NCI-H1092 treated with DMSO at 0.1 percent for 48 hours (cell line): ENCODE results near the gene PTGDS.

Experiments used
- DNase-seq: peaks from one replicate; lab custom pipeline; 2025; lab: John Stamatoyannopoulos, UW

The PTGDS gene

DNA sequence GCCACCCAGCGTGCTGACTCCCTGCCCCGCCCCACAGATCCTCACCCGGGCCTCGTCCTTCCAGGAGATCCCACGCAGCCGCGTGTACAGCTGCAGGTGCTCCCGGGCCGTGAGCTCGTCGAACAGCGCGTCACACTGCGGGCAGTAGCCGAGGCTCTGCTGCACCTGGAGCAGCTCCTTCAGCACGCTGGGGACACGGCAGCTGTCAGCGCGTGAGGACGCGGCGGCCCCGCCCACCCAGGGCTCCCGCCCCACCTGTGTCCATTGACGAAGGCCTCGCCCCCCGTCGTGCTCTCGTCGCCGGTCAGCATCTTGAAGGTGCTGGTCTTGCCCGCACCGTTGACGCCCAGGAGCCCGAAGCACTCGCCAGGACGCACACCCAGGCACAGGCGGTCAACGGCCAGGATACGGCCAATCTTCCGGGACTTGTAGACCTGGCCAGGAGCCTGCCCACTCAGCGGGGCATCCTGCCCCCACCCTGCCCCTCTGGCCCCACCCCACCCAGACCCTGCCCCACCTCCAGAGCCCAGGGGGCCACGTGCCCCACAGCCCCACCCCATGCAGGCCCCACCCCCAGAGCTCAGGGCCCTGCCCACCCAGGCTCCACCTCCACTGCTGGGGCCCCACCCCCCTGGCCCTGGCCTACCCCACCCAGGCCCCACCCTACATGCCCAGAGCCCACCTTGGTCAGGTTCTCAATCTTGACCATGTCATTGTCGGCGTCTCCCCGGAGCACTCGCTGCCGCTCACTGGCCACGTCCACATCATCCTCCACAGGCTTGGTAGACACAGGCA is 32.8 kb downstream of the PTGDS start:
- DNase-seq, result no peak

DNA sequence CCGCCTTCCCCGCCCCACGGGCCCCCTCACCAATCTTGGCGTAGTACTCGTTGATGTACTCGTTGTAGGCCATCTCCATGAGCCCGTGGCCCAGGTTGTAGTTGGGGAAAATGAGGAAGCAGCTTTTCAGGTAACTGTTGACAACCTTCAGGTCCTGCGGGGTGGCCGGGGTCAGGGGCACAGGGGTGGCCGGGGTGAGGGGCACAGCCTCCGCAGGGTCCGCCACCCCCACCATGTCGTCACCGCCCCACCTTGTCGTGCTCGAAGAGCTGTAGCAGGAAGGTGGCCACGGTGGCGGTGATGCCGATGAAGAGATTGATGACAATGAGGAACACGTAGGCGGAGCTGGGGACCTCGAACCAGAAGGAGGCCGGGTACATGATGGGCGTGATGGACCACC is 33.9 kb downstream of the PTGDS start:
- DNase-seq, result no peak

DNA sequence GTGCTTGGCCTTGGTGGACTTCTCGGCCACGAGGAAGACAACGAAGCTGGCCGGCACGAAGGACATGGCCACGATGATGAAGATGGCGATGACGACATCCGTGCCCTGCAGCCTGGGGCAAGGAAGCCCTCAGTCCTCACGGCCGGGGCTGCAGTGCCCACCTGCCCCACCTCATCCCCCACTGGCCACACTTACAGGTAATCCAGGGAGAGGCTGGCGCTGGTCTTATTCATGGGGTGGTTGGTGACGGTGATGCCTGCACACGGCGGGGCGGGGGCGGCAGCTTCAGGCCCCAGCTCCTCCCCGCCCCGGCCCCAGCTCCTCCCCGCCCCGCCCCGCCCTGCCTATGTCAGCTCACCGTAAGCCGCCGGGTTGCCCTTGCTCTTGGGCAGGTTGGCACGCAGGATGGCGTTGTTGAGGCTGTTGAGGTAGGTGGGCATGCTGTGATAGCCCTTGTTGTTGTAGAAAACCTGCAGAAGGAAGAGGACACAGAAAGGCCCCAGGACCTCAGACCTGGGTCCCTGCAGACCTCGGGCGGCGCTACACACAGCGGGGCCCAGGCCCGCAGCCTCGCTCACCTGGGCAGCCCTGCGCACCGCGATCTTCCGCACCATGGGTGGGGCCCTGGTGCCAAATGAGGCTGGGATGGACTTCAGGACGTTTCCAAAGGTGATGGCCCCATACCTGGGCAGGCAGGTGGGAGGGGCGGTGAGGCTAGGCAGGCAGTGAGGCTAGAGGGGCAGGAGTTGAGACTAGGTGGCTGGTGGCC is 34.8 kb downstream of the PTGDS start:
- no peak for DNase-seq

DNA sequence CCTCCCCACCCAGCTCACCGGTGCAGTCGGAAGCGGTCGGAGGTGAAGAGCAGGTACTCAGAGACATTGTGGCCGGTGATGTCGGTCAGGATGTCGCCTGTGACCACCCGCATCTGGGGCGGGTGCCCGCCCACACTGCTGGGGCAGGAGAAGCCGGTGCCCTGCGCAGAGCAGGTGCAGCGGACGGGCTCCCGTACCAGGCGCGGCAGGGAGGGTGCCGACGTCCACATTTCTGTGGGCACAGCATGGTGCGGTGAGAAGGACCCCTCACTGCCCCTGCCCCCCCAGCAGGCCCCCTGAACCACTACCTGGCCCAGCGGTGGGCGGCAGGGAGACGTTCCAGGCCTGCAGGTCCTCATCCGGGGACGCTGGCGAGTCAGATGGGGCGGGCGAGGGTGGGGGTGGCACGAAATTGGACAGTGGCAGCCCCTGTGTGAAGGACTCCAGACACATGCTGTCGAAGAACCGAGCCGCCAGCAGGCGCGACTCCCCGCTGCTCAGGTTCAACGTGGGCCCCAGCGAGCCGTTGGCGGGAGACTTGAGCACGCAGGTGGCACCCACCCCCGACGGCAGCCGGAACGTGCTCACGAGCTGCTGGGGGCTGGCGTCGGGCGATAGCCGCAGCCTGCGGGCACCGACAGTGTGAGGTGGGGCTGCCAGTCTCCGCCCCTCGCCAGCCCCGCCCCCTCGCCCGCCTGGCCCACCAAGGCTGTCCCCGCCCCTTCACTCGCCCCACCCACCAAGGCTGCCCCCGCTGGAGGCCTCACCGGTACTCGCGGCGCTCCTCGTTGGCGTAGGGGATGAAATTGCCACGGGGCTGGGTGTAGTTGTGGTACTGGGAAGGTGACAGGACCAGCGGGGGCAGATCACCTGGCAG is 35.6 kb downstream of the PTGDS start:
- no peak for DNase-seq

DNA sequence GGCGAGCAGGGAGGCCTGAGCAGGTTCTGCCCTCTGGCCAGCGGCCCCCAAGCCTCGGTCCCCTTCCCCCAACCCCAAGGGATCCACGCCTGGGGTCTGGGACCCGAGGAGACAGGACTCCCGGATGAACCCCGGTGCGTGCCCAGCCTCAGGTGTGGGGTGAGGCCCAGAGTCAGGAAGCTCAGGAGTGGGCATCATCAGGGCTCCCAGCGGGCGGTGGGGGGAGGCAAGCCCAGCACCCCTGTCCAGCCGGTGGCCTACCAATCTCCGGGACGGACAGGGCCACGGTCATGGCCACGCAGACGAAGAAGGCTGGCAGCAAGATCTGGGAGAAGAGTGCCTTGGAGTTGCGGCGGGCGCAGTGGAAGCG is 36.3 kb downstream of the PTGDS start:
- no peak for DNase-seq

DNA sequence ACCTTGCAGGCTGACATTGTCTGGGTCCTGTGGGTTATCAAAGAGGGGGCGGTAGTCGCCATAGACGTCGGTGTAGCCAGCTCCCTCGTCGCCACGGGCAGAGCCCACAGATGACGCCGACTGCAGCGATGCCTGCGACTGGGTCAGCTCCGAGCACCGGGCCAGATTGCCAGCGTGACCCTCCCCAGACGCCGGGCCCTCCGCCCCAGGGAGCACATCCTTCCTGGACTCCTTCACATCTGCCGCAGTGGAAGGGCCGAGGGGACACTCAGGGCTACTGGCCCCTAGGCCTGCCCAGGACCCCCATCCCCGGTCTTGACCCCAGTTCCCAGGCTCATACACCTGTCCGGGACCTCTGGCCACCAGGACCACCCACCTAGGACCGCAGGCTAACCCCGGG is 36.9 kb downstream of the PTGDS start:
- DNase-seq, result no peak

DNA sequence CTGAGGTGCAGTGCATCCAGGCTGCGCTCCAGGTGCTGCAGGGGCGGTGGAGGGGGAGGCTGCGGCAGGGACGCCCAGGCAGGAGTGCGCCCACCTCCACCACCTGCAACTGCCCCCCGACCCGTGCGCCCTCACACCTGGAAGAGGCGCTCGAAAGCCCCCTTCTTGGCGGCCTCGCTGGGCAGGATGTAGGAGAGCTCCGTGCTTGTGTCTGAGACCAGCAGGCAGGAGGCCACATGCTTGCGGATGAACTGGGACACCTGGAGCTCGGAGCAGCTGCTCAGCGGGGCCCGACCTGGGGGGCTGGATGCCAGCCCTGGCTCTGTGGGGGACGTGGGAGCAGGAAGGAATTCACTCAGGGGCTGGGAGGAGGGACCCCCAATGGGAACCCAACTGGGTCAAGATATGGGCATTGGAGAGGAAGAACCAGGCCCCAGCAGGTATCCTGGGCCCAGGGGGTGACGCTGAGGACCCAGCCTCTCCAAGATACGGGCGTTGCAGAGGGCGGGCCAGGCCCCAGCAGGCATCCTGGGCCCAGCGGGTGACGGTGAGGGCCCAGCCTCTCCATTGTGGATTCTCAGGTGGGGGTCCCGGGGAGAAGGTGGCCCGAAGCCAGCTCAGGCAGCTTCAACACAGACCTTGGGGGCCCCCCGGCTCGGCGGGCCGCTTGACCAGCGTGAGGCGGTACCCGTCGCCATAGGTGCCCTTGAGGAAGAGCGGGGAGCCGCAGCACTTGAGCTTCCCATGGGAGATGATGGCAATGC is 37.7 kb downstream of the PTGDS start:
- DNase-seq, result no peak

DNA sequence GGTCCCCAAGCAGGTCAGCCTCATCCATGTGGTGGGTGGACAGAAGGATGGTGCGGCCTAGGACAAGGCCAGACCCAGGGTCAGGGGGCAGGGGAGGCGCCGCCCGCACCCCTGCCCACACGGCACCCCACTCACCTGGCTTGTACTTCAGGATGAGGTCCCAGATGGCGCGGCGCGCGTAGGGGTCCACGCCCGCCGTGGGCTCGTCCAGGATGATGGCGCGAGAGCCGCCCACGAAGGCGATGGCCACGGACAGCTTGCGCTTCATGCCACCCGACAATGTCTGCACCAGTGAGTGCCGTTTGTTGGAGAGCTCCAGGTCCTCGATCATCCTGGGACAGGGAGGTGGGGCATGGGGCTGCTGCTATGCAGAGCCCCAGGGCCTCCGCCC is 38.2 kb downstream of the PTGDS start:
- DNase-seq, result no peak

DNA sequence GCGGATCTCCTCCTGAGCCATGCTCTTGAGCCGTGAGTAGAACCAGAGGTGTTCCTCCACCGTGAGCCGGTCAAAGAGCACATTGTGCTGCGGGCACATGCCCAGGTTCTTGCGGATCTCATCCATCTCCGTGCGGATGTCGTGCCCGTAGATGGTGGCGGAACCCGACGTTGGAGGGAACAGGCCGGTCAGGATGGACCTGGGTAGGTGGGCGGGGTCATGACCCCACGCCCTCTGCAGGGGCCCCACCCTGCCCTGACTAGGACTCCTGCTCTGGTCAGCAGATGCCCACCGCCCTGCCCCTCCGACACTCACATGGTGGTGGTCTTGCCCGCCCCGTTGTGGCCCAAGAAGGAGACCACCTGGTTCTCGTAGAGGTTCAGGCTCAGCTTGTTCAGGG is 38.7 kb downstream of the PTGDS start:
- DNase-seq, result no peak

DNA sequence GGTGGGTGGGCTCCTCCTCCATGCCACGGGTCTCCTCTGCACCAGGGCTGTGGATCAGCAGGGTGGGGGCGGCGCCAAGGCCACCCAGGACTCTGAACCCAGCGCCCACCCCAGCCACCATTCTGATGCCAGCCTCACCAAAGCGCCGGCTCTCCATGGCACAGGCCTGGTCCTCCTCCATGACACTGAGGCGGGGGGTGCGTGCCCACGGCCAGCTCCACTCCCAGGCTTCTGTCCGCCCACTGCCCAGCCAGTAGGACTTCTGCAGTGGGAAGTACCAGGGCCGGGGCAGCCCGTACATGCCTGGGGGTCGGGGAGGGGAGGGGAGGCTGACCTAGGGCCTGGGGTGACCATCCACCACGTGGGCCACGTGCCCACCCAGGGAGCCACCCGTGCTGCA is 39.1 kb downstream of the PTGDS start:
- no peak for DNase-seq

DNA sequence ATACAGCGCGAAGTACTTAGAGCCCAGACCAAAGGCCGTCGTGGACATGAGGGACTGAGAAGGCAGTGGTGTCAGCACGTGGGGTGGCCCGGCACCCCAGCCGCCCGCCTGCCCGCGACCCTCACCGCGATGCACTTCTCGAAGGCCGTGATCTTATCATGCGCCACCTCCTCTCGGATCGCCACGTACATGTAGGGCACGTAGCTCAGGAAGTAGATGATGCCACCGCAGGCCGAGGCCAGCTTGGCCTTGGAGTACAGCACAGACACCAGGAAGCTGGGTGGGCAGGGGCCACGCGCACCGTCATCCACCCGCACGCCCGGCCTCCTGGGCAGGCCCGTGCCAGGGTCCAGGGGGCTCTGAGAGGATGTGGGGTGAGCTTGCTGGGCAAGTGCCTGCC is 39.8 kb downstream of the PTGDS start:
- no peak for DNase-seq

DNA sequence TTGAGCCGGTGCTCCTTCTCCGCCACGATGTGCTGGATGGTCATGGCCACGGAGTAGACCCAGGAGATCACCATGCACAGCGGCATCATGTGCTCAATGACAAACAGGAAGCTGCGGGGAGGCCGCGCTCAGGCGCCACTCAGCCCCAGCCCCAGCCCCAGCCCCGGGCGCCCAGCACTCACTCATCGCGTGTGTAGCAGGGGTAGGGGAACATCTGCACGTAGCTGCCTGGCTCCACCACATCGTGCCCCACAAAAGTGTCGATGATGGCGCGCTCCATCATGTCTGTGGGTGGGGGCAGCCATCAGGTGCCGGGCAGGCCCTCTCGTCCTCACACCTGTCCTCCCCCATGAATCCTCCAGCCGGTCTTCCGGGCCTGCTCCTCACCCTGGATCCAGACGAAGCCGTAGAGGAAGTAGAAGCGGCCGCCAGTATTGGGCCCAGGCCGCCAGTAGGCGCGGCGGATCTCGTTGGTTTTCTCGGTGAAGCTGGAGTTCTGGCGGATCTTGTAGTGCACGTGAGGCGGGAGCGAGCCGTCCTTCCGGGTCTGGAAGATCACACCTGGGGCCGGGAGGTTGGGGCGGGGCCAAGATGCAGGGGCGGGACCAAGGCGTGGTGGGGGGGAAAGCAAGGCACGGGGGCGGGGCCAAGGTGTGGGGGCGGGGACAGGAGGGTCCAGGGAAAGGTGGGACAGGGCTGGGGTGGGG is 40.6 kb downstream of the PTGDS start:
- no peak for DNase-seq

DNA sequence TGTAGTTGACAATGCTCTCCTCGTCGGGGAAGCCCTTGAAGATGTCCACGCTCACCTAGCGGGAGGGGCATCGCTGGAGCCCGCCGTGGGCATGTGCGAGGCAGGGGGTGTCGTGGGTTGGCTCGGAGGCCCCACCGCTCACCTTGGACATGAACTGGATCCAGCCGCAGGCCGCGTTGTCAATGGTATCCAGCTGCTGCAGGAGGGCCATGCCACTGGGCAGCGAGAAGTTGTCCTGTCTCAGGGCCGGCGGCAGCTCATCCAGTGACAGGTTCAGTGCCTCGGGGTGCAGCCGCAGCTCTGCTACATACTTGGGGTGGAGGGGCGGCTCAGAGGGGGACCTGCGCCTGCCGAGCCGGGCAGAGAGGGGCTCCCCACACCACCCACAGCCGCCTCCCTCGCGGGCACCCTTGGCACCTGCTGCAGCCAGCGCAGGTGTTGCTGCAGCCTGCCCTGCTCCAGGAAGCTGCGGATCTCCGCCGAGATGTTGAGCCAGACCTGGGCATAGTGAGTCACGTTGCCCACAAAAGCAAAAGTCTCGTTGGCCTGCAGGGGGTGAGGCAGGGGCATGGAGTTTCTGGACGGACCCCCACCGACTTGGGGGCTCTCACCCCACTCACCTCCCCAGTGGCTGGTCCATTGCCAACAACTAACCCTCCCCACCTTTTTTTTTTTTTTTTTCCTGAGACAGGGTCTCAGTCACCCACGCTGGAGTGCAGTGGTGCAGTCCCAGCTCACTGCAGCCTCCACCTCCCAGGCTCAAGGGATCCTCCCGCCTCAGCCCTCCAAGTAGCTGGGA is 41.7 kb downstream of the PTGDS start:
- no peak for DNase-seq

DNA sequence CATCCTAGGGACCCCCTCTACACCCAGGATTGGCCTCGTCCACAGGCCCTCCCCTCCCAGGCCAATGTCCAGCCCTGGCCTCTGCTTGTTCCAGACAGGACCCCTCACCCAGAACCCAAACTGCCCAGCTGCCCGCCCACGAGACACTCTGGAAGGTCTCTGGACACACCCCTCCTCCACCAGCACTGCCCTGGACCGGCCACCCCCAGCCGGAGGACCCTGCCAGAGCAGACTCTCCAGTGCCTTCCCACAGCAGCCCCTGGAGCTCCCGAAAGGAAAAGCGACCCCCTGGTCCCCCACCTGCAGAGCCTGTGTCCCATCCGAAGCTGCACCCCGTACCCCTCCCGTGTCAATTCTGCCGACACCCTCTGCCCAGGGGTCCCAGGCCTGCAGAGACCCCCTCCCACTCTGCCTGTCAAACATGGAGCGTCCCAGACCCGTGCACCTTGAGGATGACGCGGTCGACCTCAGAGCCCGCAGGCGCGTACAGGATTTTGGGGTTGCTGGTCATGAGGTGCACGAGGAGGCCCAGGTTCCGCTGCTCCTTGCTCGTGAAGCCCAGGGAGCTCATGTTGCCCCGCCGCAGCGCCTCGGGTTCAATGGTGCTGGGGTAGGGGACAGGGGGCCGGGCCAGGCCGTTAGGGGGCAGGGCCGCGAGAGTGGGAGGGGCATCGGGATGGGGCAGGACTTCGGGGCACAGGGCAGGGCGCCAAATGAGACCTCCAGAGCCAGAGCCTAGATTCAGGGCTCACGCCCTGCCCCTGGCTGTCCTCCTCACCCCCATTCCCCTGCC is 42.8 kb downstream of the PTGDS start:
- no peak for DNase-seq

DNA sequence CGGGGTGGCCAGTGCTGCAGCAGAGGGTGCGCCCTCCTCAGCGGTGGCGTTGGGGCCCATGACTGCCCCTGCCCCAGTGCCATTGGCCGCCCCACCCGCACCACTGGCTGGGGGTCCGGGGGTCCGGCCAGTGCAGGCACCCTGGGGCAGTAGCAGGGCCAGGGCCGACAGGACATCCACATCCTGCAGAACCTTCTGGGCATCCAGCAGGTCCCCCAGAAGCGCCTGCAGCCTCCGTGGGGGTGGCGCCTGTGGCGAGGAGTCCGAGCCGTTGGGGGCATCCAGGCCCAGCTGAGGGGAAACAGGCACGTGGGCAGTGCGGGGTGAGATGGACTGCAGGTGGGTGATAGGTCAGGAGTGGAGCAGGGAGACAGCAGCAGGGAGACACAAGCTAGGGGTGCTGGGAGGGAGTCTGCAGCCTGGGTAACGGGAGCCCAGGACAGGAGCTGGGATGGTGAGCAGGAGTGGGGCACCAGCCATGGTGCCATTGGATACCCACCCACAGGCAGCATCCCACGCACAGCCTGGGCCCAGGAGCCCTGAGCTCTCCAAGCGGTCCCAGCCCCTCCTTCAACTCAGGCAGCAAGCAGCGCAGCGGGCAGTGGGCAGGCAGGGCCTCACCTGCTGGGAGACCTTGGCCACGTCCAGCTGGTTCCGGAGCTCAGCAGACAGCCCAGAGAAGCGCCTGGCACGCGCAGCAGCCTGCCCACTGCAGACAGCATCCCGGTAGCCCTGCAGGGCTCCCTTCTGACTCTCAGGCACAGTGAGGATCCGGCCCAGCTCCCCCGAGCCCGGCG is 43.7 kb downstream of the PTGDS start:
- no peak for DNase-seq

DNA sequence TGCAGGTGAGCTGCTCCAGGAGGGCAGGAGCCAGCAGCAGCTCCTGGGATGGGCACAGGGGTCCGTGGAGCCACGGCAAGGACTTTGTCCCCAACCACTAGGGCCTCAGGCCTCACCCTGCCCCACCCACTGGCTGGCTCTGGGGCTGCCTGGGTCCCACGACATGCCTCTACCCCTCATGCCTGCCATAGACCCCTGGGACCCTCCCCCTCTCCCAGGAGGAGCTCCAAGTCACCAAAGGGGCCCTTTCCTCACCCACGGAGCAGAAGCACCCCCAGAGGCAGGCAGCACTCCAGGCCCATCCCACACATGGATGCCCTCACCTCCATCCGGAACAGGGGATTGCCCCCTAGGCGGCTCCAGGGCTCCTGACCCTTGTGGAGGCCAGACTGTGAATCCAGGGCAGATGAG is 44.3 kb downstream of the PTGDS start:
- DNase-seq, result no peak

DNA sequence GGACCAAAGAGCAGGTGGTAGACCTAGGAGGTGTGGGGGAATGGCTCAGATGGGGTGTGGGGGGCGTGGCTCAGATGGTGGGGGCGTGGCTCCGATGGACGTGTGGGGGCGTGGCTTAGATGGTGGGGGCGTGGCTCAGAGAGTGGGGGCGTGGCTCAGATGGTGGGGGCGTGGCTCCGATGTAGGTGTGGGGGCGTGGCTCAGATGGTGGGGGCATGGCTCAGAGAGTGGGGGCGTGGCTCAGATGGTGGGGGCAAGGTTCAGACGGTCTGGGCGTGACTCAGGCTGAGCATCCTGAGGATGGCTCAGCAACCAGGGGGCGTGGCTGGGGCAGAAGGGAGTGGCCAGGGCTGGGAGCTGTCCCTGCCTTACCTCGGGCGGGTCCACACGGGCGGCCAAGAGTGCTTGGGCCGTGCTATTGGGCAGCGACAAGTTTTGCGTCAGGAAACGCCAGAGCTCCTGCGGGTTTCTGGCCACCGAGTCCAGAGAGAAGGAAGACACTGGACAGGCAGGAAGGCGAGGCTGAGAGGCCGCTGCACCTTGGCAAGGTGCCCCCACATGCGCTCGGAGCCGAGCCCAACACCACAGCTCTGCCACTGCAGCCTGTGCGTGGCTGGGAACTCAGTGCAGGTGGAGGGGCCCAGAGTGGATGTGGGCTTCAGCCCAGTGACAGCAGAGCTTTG is 44.8 kb downstream of the PTGDS start:
- DNase-seq, result no peak

DNA sequence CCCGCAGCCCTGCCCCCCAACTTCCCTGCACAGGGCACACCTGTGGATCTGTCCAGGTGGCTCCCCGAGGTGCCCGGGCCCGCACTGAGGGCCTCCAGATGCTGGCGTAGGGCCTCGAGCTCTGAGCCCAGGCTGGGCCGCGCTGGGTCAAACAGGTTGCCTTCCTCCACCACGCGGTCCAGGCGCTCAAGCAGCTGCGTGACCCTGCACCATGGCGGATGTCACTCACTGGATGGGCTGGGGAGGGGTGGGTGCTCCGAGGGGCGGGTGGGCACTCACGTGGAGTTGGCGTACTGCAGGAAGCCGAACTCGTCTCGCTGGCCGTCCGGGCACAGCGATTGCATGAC is 45.3 kb downstream of the PTGDS start:
- DNase-seq, result no peak
